ENCODE data around the gene TASOR2. TPM values are rescaled to one million over a fixed set of nuclear protein-coding genes. Genes with fewer than 3 reads are reported as not detected.

Gene TASOR2
- total and polyA plus RNA-seq, 2 of the 4 experiments (the other 2 are of a cell fraction) = 19.4 to 53.6 TPM

GRCh38 chr10:5731559-5731958 lies 46.9 kb downstream of the TASOR2 start:
- Histone ChIP-seq H3K23ac (ENCODE audit: low read depth, low read length) (no peak overlapping the region), H4K91ac (ENCODE audit: insufficient read depth, low read depth, low read length) (no peak overlapping the region), H4K5ac (ENCODE audit: low read depth, low read length) (no peak overlapping the region), H3K79me1 (ENCODE audit: low read depth in 1 of 2, low read length in 2 of 2) (peaks cover 8 to 16% of the 10 kb centered on the region in 2 experiments), H2BK120ac (ENCODE audit: low read depth, low read length) (no peak overlapping the region), H2BK15ac (ENCODE audit: low read depth, low read length) (no peak overlapping the region), H2AK5ac (ENCODE audit: low read depth, low read length) (no peak overlapping the region), H2BK20ac (ENCODE audit: low read depth, low read length) (no peak overlapping the region), H3K14ac (replicated peaks; ENCODE audit: low read depth, low read length) (no peak overlapping the region), H3K9me3 (ENCODE audit: control insufficient read depth, insufficient read depth, low read length) (no peaks in the 10 kb centered on the region), H3K27me3 (ENCODE audit: control insufficient read depth, insufficient read depth, low read length) (no peaks in the 10 kb centered on the region), H3K56ac (ENCODE audit: extremely low read depth, insufficient read depth, low read length) (no peak overlapping the region), H3K9ac (ENCODE audit: low read depth, low read length) (no peak overlapping the region), H3K4ac (ENCODE audit: low read depth, low read length) (no peak overlapping the region), H3K36me3 (ENCODE audit: control insufficient read depth, insufficient read depth, low read length) (peaks cover 20% of the 10 kb centered on the region), H4K8ac (ENCODE audit: low read depth in 2 of 2, low read length in 2 of 2) (no peak overlapping the region), H3K9me1 (ENCODE audit: insufficient read depth, low read length) (peaks cover 10% of the 10 kb centered on the region; the same call in 1 of the 2 replicates), H2AFZ (replicated peaks; ENCODE audit: low read length, poor library complexity) (no peak overlapping the region), H3K18ac (ENCODE audit: low read depth, low read length) (no peak overlapping the region), H2BK5ac (ENCODE audit: low read depth, low read length, poor library complexity, severe bottlenecking) (no peak overlapping the region), H3K4me1 (ENCODE audit: control insufficient read depth, insufficient read depth, low read length) (no peaks in the 10 kb centered on the region), H2AK9ac (replicated peaks; ENCODE audit: low read depth, low read length, poor library complexity) (no peak overlapping the region), H3K4me2 (ENCODE audit: low read depth, low read length) (no peak overlapping the region), H4K20me1 (ENCODE audit: insufficient read depth, low read length) (no peaks in the 10 kb centered on the region; the same call in 1 of the 2 replicates), H3K27ac (ENCODE audit: insufficient read depth, low read length) (no peak overlapping the region), H3K4me3 (ENCODE audit: insufficient read depth, low read depth, low read length) (no peak overlapping the region)
- ChIA-PET POLR2A (ENCODE audit: unreplicated experiment) (no interaction called here), CTCF (interaction anchor here (1.1 kb wide), 1 partner anchor 14 kb away, joined by 4 read pairs; no protein-coding TSS in a partner anchor)
- no TSS peak for BruUV-seq (replicated peaks)
- in situ Hi-C loops (cut with MboI; ENCODE audit: low sequenced_read_pairs) = no loop called here
- WGBS, 2 experiments (ENCODE audit: extremely low coverage in 2 of 2, insufficient read length in 1 of 2) = no CpG with 5 or more reads among the region's 3 CpGs
- dilution Hi-C loops (cut with HindIII; ENCODE audit: low sequenced_read_pairs, unreplicated experiment) = no loop called here
- ATAC-seq (ENCODE audit: low read depth) (no peak), DNase-seq (no peak)
- intact Hi-C loops (cut with micrococcal nuclease) = no loop called here
- TF ChIP-seq, protein P1, sequence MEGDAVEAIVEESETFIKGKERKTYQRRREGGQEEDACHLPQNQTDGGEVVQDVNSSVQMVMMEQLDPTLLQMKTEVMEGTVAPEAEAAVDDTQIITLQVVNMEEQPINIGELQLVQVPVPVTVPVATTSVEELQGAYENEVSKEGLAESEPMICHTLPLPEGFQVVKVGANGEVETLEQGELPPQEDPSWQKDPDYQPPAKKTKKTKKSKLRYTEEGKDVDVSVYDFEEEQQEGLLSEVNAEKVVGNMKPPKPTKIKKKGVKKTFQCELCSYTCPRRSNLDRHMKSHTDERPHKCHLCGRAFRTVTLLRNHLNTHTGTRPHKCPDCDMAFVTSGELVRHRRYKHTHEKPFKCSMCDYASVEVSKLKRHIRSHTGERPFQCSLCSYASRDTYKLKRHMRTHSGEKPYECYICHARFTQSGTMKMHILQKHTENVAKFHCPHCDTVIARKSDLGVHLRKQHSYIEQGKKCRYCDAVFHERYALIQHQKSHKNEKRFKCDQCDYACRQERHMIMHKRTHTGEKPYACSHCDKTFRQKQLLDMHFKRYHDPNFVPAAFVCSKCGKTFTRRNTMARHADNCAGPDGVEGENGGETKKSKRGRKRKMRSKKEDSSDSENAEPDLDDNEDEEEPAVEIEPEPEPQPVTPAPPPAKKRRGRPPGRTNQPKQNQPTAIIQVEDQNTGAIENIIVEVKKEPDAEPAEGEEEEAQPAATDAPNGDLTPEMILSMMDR (conservative IDR thresholded peaks at IDR 0.05; ENCODE audit: low read depth, low read length) = no peak
- TF ChIP-seq SMC3 (IDR thresholded peaks at IDR 0.05; ENCODE audit: low read depth, low read length) (no peak), NFE2L2 (IDR thresholded peaks at IDR 0.05; ENCODE audit: low read depth, low read length) (no peak), RFX5 (IDR thresholded peaks at IDR 0.05; ENCODE audit: low read depth, low read length) (no peak), MAFK (IDR thresholded peaks at IDR 0.05; ENCODE audit: low read depth, low read length) (no peak), CEBPB (IDR thresholded peaks at IDR 0.05; ENCODE audit: low read depth, low read length) (no peak), RAD21 (IDR thresholded peaks at IDR 0.05; ENCODE audit: low read length) (no peak), CHD1 (IDR thresholded peaks at IDR 0.05; ENCODE audit: low read depth, low read length) (no peak), BHLHE40 (IDR thresholded peaks at IDR 0.05; ENCODE audit: low read depth, low read length) (no peak), FOS (IDR thresholded peaks at IDR 0.05; ENCODE audit: low read depth, low read length) (no peak), RCOR1 (IDR thresholded peaks at IDR 0.05; ENCODE audit: insufficient replicate concordance, low read length) (no peak), MAZ (IDR thresholded peaks at IDR 0.05; ENCODE audit: borderline replicate concordance, low read depth, low read length) (no peak), MXI1 (IDR thresholded peaks at IDR 0.05; ENCODE audit: borderline replicate concordance, low read depth, low read length) (no peak), USF2 (IDR thresholded peaks at IDR 0.05; ENCODE audit: low read depth, low read length) (no peak), POLR2A (IDR thresholded peaks at IDR 0.05; ENCODE audit: low read depth, low read length) (no peak)
- TF ChIP-seq, protein P2, sequence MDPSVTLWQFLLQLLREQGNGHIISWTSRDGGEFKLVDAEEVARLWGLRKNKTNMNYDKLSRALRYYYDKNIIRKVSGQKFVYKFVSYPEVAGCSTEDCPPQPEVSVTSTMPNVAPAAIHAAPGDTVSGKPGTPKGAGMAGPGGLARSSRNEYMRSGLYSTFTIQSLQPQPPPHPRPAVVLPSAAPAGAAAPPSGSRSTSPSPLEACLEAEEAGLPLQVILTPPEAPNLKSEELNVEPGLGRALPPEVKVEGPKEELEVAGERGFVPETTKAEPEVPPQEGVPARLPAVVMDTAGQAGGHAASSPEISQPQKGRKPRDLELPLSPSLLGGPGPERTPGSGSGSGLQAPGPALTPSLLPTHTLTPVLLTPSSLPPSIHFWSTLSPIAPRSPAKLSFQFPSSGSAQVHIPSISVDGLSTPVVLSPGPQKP (IDR thresholded peaks at IDR 0.05; ENCODE audit: borderline replicate concordance, low read depth, low read length) = no peak
